MM.1S (cell line): ENCODE results near the gene ZNF121.

Experiments used
- DNase-seq: peaks from one replicate; pipeline ENCODE4 v3.0.0-alpha.2; 2015
- H2AFZ ChIP-seq: fragments of 300-600 bp; sonication (generic); 2 replicates; pipeline ENCODE4 v1.6.0; 2016; ENCODE audit warnings: antibody characterized with exemption, low read length
- H3F3A ChIP-seq: fragments of 300-600 bp; sonication (generic); 2 replicates; pipeline ENCODE4 v1.6.1; 2016; ENCODE audit warnings: mild to moderate bottlenecking, antibody characterized with exemption, low read length, moderate library complexity, mixed read lengths; ENCODE audit not compliant: insufficient read depth
- H3K27ac ChIP-seq: fragments of 300-600 bp; sonication (generic); 2 replicates; pipeline ENCODE4 v1.5.1; 2016; ENCODE audit warnings: mild to moderate bottlenecking, low read length
- H3K27me3 ChIP-seq: fragments of 300-600 bp; sonication (generic); replicated peaks from 2 replicates; pipeline ENCODE4 v1.6.0; 2016; ENCODE audit warnings: low read length; ENCODE audit not compliant: insufficient read depth
- H3K36me3 ChIP-seq: fragments of 300-600 bp; sonication (generic); replicated peaks from 2 replicates; pipeline ENCODE4 v1.6.1; 2016; ENCODE audit warnings: mild to moderate bottlenecking, low read length, mixed read lengths; ENCODE audit not compliant: insufficient read depth
- H3K4me1 ChIP-seq: fragments of 300-600 bp; sonication (generic); 2 replicates; pipeline ENCODE4 v1.6.1; 2016; ENCODE audit warnings: low read length, mixed read lengths
- H3K4me2 ChIP-seq: fragments of 300-600 bp; sonication (generic); 2 replicates; pipeline ENCODE4 v1.6.0; 2016; ENCODE audit warnings: low read depth, low read length
- H3K4me3 ChIP-seq: fragments of 300-600 bp; sonication (generic); 2 replicates; pipeline ENCODE4 v1.5.1; 2016; ENCODE audit warnings: low read length, mixed read lengths
- H3K79me2 ChIP-seq: fragments of 300-600 bp; sonication (generic); 2 replicates; pipeline ENCODE4 v1.6.1; 2016; ENCODE audit warnings: mixed run types, low read length, mixed read lengths
- H3K9ac ChIP-seq: fragments of 300-600 bp; sonication (generic); 2 replicates; pipeline ENCODE4 v1.6.1; 2016; ENCODE audit warnings: low read length, mixed read lengths
- H3K9me2 ChIP-seq: fragments of 300-600 bp; sonication (generic); replicated peaks from 2 replicates; pipeline ENCODE4 v1.6.1; 2016; ENCODE audit warnings: mild to moderate bottlenecking, low read length, mixed read lengths; ENCODE audit not compliant: insufficient read depth
- H3K9me3 ChIP-seq: fragments of 300-600 bp; sonication (generic); replicated peaks from 2 replicates; pipeline ENCODE4 v1.6.1; 2016; ENCODE audit warnings: mild to moderate bottlenecking, low read length, mixed read lengths; ENCODE audit not compliant: insufficient read depth
- H4K20me1 ChIP-seq: fragments of 300-600 bp; sonication (generic); 2 replicates; pipeline ENCODE4 v1.6.1; 2016; ENCODE audit warnings: mild to moderate bottlenecking, low read length, moderate library complexity, mixed read lengths; ENCODE audit not compliant: insufficient read depth
- EZH2 ChIP-seq: fragments of 300-600 bp; sonication (generic); optimal IDR thresholded peaks from 2 replicates; pipeline ENCODE3; 2017; ENCODE audit warnings: low read depth, mild to moderate bottlenecking, antibody characterized with exemption, low read length, mixed read lengths
- EZH2phosphoT487 ChIP-seq: fragments of 300-600 bp; sonication (generic); IDR thresholded peaks from 2 replicates; pipeline ENCODE4 v1.6.1; 2018; ENCODE audit warnings: antibody characterized with exemption, low read length
- TF ChIP-seq, protein P1 (sequence below): fragments of 300-600 bp; sonication (generic); IDR thresholded peaks from 2 replicates; pipeline ENCODE4 v1.5.1; 2016; ENCODE audit warnings: antibody characterized with exemption, low read length, mixed read lengths

Gene ZNF121

DNA sequence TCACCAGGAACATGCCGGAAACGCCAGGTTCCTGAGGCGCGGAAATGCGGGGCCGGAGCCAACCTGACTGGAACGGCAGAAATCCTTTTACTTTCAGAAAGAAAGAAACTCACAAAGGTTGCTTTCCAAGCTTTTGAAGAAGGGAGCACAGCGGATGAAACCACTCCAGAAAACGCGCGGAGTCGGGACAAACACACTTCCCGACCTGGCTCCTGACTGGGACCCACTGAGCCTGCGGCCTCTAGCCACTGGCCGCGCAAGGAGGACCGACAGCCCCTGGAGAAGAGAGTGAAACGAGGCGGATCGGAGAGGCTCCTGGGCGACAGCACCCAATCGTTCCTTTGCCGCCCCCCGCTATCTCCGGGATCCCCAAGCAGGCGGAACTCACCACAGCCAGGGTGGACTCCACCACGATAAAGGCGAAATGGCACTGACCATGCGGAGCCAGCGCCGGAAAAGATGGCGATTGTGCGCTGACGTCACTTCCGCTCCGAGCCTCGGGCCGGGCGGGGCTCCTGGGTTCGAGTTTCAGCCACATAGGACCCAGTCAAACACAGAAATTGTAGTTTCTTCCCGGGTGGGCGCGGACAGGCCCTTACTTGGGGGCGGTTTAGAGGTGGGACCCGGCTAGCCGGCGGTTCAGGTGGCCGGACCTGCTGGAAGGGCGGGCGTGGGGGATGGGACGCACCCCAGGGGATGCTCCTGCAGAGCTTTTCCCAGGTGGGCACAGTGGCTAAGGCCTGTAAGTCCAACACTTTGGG lies at the start of gene ZNF121:
TSS of gene ZNF121 (minus strand) at position 432 of the 761 bp plus-strand sequence. CDS start 16,407 bp downstream, outside the sequence.
- TF ChIP-seq EZH2 (no peak), EZH2phosphoT487 (no peak)
- 0 out of 2 replicates have a peak, but pooled peaks cover 9% of the 10 kb centered on the region for H3K27me3 ChIP-seq
- H4K20me1 ChIP-seq: no peaks in the 10 kb centered on the region
- H3K4me1 ChIP-seq: no peaks in the 10 kb centered on the region
- peak within 1 kb of the TSS; percentile 53 for H3K4me2 ChIP-seq
- no peaks in the 10 kb centered on the region for H3K9me3 ChIP-seq
- peaks cover 5% of the 10 kb centered on the region; the same call in 1 of the 2 replicates for H3F3A ChIP-seq
- H3K27ac ChIP-seq: peak within 1 kb of the TSS; percentile 81
- peaks cover 5% of the 10 kb centered on the region; the same call in 1 of the 2 replicates for H3K36me3 ChIP-seq
- H3K9ac ChIP-seq: peak within 1 kb of the TSS; percentile 90
- no peaks in the 10 kb centered on the region for H3K9me2 ChIP-seq
- peaks cover 52% of the 10 kb centered on the region for H3K79me2 ChIP-seq
- peak; percentile 89 for DNase-seq
- peak within 1 kb of the TSS; percentile 84 for H3K4me3 ChIP-seq
- peak within 1 kb of the TSS; percentile 87 for H2AFZ ChIP-seq

DNA sequence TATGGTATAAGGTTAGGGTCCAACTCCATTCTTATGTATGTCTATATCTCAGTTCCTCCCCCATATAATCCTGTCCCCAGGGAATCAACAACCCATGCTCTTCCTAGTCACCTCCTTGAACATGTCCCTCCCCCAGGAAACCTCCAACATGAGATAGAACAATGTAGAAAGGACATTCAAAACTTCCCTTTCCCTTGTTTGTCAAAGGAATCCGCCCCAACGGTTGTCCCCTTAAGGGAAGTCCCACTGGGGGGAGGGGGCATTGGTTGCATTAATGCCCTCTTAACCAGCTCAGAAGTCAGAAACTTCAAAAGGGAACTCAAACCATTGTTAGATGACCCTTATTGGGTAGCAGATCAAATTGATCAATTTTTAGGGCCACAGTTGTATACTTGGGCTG lies 43.6 kb upstream of the ZNF121 start:
- H3K4me3 ChIP-seq: no peak overlapping the region
- no peak overlapping the region for H3K9ac ChIP-seq
- H3K4me2 ChIP-seq: no peak overlapping the region
- H3K27ac ChIP-seq: no peak overlapping the region
- no peaks in the 10 kb centered on the region for H3K9me2 ChIP-seq
- no peaks in the 10 kb centered on the region for H3F3A ChIP-seq
- H3K79me2 ChIP-seq: no peaks in the 10 kb centered on the region
- no peak for TF ChIP-seq EZH2phosphoT487
- TF ChIP-seq, protein P1, sequence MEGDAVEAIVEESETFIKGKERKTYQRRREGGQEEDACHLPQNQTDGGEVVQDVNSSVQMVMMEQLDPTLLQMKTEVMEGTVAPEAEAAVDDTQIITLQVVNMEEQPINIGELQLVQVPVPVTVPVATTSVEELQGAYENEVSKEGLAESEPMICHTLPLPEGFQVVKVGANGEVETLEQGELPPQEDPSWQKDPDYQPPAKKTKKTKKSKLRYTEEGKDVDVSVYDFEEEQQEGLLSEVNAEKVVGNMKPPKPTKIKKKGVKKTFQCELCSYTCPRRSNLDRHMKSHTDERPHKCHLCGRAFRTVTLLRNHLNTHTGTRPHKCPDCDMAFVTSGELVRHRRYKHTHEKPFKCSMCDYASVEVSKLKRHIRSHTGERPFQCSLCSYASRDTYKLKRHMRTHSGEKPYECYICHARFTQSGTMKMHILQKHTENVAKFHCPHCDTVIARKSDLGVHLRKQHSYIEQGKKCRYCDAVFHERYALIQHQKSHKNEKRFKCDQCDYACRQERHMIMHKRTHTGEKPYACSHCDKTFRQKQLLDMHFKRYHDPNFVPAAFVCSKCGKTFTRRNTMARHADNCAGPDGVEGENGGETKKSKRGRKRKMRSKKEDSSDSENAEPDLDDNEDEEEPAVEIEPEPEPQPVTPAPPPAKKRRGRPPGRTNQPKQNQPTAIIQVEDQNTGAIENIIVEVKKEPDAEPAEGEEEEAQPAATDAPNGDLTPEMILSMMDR: no peak
- no peak for TF ChIP-seq EZH2
- DNase-seq: no peak
- no peaks in the 10 kb centered on the region for H3K36me3 ChIP-seq
- no peaks in the 10 kb centered on the region for H3K4me1 ChIP-seq
- H4K20me1 ChIP-seq: no peaks in the 10 kb centered on the region
- H2AFZ ChIP-seq: no peak overlapping the region
- no peaks in the 10 kb centered on the region for H3K9me3 ChIP-seq
- no peaks in the 10 kb centered on the region for H3K27me3 ChIP-seq

DNA sequence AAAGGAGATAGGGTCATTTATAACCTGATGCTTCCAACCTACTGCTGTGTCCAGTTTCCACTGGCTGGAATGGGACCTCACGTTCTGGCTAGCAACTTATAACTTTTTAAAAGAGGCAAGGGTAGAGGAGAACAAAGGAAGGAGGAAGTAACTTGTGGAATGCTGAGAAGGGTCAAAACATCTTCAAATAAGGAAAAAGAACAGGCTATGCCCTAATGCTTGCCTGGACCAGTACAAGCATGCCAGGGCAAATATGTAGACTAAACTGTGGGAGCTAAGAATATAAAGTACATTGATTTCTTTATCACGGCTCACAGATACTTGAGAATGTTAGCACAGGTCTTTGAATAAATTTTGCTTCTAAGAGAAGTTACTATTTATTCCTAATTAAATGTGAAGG lies 38.2 kb upstream of the ZNF121 start:
- no peaks in the 10 kb centered on the region for H4K20me1 ChIP-seq
- H3K9me2 ChIP-seq: no peaks in the 10 kb centered on the region
- H3K79me2 ChIP-seq: 0 out of 2 replicates have a peak, but pooled peaks cover 3% of the 10 kb centered on the region
- H3K4me1 ChIP-seq: 0 out of 2 replicates have a peak, but pooled peaks cover 6% of the 10 kb centered on the region
- no peak for DNase-seq
- no peaks in the 10 kb centered on the region for H3K36me3 ChIP-seq
- H2AFZ ChIP-seq: no peak overlapping the region
- no peaks in the 10 kb centered on the region for H3K9me3 ChIP-seq
- TF ChIP-seq, protein P1: no peak
- TF ChIP-seq EZH2: no peak
- TF ChIP-seq EZH2phosphoT487: no peak
- H3K27ac ChIP-seq: no peak overlapping the region
- no peak overlapping the region for H3K4me2 ChIP-seq
- H3K27me3 ChIP-seq: no peaks in the 10 kb centered on the region
- H3F3A ChIP-seq: no peaks in the 10 kb centered on the region
- H3K4me3 ChIP-seq: no peak overlapping the region
- H3K9ac ChIP-seq: no peak overlapping the region
